Mesodermal cell (in vitro differentiated cells): Measurements from ENCODE around the gene TMEM54.
A peak's percentile ranks its signal among the peaks of the same experiment; 100 is the strongest.

Experiments
- H3K27ac ChIP-seq: 2 replicates; pipeline ENCODE4 v1.7.0; 2013; ENCODE audit warnings: mild to moderate bottlenecking, low read depth, low read length, moderate library complexity; ENCODE audit not compliant: severe bottlenecking
- H3K36me3 ChIP-seq: 2 replicates; pipeline ENCODE4 v1.7.1; 2013; ENCODE audit warnings: mild to moderate bottlenecking, low read length, moderate library complexity; ENCODE audit not compliant: control insufficient read depth, insufficient read depth
- H3K4me1 ChIP-seq: one replicate; pipeline ENCODE4 v1.7.1; 2013; ENCODE audit warnings: mild to moderate bottlenecking, low read length; ENCODE audit not compliant: insufficient read depth, control insufficient read depth, poor library complexity, severe bottlenecking
- H3K4me3 ChIP-seq: 2 replicates; pipeline ENCODE4 v1.7.0; 2013; ENCODE audit warnings: low read length, control low read depth, mild to moderate bottlenecking; ENCODE audit not compliant: insufficient read depth, poor library complexity, severe bottlenecking; ENCODE audit errors: extremely low read depth
- H3K9me3 ChIP-seq: 2 replicates; pipeline ENCODE4 v1.7.1; 2013; ENCODE audit warnings: mild to moderate bottlenecking, low read length, moderate library complexity; ENCODE audit not compliant: control insufficient read depth
- WGBS, 2 experiments: methylation state at CpG; one replicate each; pipeline ENCODE4 v1.1.5; 2013; ENCODE audit warnings: missing lambda C conversion rate in 2 of 2; ENCODE audit not compliant: insufficient coverage in 2 of 2; 5-methylcytosine and 5-hydroxymethylcytosine counted together

Gene TMEM54

GRCh38 chr1:32902535-32902920 lies 1.3 kb upstream of the TMEM54 start:
- Histone ChIP-seq H3K27ac (no peak overlapping the region), H3K36me3 (no peaks in the 10 kb centered on the region), H3K4me1 (no peaks in the 10 kb centered on the region), H3K9me3 (no peaks in the 10 kb centered on the region), H3K4me3 (no peak overlapping the region)
- 76 to 93% methylated on average over 2 to 5 of the region's 6 CpGs for WGBS, 2 experiments

GRCh38 chr1:32901823-32902534 lies 790 bp upstream of the TMEM54 start:
- no peak overlapping the region for H3K27ac ChIP-seq
- no peaks in the 10 kb centered on the region for H3K36me3 ChIP-seq
- 53 to 56% methylated on average over 16 to 17 of the region's 24 CpGs for WGBS, 2 experiments

GRCh38 chr1:32900371-32900955 lies 726 bp downstream of the TMEM54 start:
- Histone ChIP-seq H3K4me3 (peak overlapping the region; percentile 44), H3K27ac (no peak overlapping the region), H3K4me1 (no peaks in the 10 kb centered on the region), H3K36me3 (no peaks in the 10 kb centered on the region), H3K9me3 (no peaks in the 10 kb centered on the region)
- 25 to 42% methylated on average over 15 to 17 of the region's 22 CpGs for WGBS, 2 experiments

More at GRCh38 chr1:32901823-32902534, 790 bp upstream of the TMEM54 start:
- Histone ChIP-seq H3K4me3 (peak overlapping the region; percentile 32), H3K9me3 (no peaks in the 10 kb centered on the region), H3K4me1 (no peaks in the 10 kb centered on the region)

GRCh38 chr1:32899586-32900296 lies 1.4 kb downstream of the TMEM54 start:
- no peaks in the 10 kb centered on the region for H3K36me3 ChIP-seq
- H3K4me1 ChIP-seq = no peaks in the 10 kb centered on the region
- H3K9me3 ChIP-seq = no peaks in the 10 kb centered on the region
- H3K27ac ChIP-seq = no peak overlapping the region
- H3K4me3 ChIP-seq = no peak overlapping the region
- WGBS, 2 experiments = 82 to 85% methylated on average over 5 of the region's 7 CpGs

GRCh38 chr1:32898958-32899357 lies 2.2 kb downstream of the TMEM54 start:
- Histone ChIP-seq H3K27ac (no peak overlapping the region), H3K4me1 (peaks cover 1% of the 10 kb centered on the region), H3K9me3 (no peaks in the 10 kb centered on the region), H3K4me3 (no peak overlapping the region), H3K36me3 (no peaks in the 10 kb centered on the region)
- WGBS, 2 experiments = 100% methylated on average over 2 of the region's 3 CpGs; no CpG with 5 or more reads in 1 of the 2 experiments

- 97 to 98% methylated on average over 4 to 9 of the region's 9 CpGs for WGBS, 2 experiments
- H3K4me3 ChIP-seq = no peak overlapping the region
- H3K4me1 ChIP-seq = peaks cover 7% of the 10 kb centered on the region
- no peaks in the 10 kb centered on the region for H3K36me3 ChIP-seq
- H3K9me3 ChIP-seq = no peaks in the 10 kb centered on the region
- no peak overlapping the region for H3K27ac ChIP-seq
Observed at GRCh38 chr1:32898056-32898455, 3.1 kb downstream of the TMEM54 start.

- Histone ChIP-seq H3K9me3 (no peaks in the 10 kb centered on the region), H3K4me3 (no peak overlapping the region), H3K36me3 (no peaks in the 10 kb centered on the region), H3K4me1 (peaks cover 7% of the 10 kb centered on the region), H3K27ac (no peak overlapping the region)
- WGBS, 2 experiments = 90 to 91% methylated on average over 11 of the region's 11 CpGs
Observed at GRCh38 chr1:32897082-32898049, 3.8 kb downstream of the TMEM54 start.

GRCh38 chr1:32896451-32896850 lies 4.7 kb downstream of the TMEM54 start:
- peaks cover 7% of the 10 kb centered on the region for H3K4me1 ChIP-seq

GRCh38 chr1:32895325-32896215 lies 5.6 kb downstream of the TMEM54 start:
- Histone ChIP-seq H3K27ac (no peak overlapping the region), H3K4me3 (no peak overlapping the region), H3K36me3 (no peaks in the 10 kb centered on the region), H3K9me3 (no peaks in the 10 kb centered on the region), H3K4me1 (peaks cover 7% of the 10 kb centered on the region)
- 93 to 96% methylated on average over 19 to 21 of the region's 26 CpGs for WGBS, 2 experiments

More at GRCh38 chr1:32896451-32896850, 4.7 kb downstream of the TMEM54 start:
- H3K9me3 ChIP-seq = no peaks in the 10 kb centered on the region
- 88 to 93% methylated on average over 5 of the region's 5 CpGs for WGBS, 2 experiments
- H3K27ac ChIP-seq = no peak overlapping the region
- no peak overlapping the region for H3K4me3 ChIP-seq
- no peaks in the 10 kb centered on the region for H3K36me3 ChIP-seq
